Measurements from ENCODE around the gene KCNK17. TPM values are rescaled to one million over a fixed set of nuclear protein-coding genes. Genes with fewer than 3 reads are reported as not detected.

KCNK17 gene
- total RNA-seq, 1 experiment from 2014 or later, result 1.2 TPM

- Mint-ChIP-seq H3K27ac (no peak overlapping the region; a peak in 1 of 7 replicates), H3K36me3 (ENCODE audit: insufficient read depth in 1 of 3, low read depth in 3 of 3) (peaks cover 0 to 5% (median 0%) of the 10 kb centered on the region in 3 experiments; a peak in 2 of 7 replicates), H3K9me3 (peaks cover 0 to 4% of the 10 kb centered on the region in 2 experiments; a peak in 3 of 5 replicates), H3K4me1 (peaks cover 35 to 48% of the 10 kb centered on the region in 2 experiments), H3K4me3 (no peak overlapping the region), H3K27me3 (ENCODE audit: low read depth) (peaks cover 9% of the 10 kb centered on the region)
- Histone ChIP-seq H4K8ac (replicated peaks; ENCODE audit: insufficient read length, low read depth, low read length) (no peak overlapping the region), H2AK5ac (ENCODE audit: insufficient read length, low read length) (no peak overlapping the region), H2AFZ (ENCODE audit: low read length) (no peak overlapping the region), H2BK12ac (ENCODE audit: insufficient read length, low read depth, low read length) (no peak overlapping the region), H3K79me2 (ENCODE audit: insufficient read depth, low read length) (no peaks in the 10 kb centered on the region), H3K4me1 (ENCODE audit: insufficient read depth, low read length) (no peaks in the 10 kb centered on the region; the same call in 1 of the 2 replicates), H4K5ac (ENCODE audit: insufficient read length, low read depth, low read length) (no peak overlapping the region), H4K20me1 (ENCODE audit: control insufficient read depth, insufficient read depth, insufficient read length) (no peaks in the 10 kb centered on the region), H3K56ac (ENCODE audit: insufficient read length, low read depth, low read length) (no peak overlapping the region), H3K14ac (ENCODE audit: insufficient read depth, low read length) (no peak overlapping the region), H2BK15ac (ENCODE audit: low read depth, low read length) (no peak overlapping the region), H3K9ac (ENCODE audit: extremely low read depth, insufficient read length, low read length) (no peak overlapping the region), H3K4me2 (ENCODE audit: insufficient read depth, insufficient read length, low read length) (no peak overlapping the region), H3K4ac (ENCODE audit: low read depth, low read length) (no peak overlapping the region), H3K18ac (ENCODE audit: insufficient read length, low read depth, low read length) (no peak overlapping the region), H2BK120ac (ENCODE audit: low read depth, low read length, poor library complexity, severe bottlenecking) (no peak overlapping the region), H2BK5ac (ENCODE audit: insufficient read length, low read length) (no peak overlapping the region), H3T11ph (ENCODE audit: low read length) (no peak overlapping the region), H3K23me2 (ENCODE audit: insufficient read length, low read depth, low read length, poor library complexity, severe bottlenecking) (no peaks in the 10 kb centered on the region), H2BK20ac (ENCODE audit: low read depth, low read length, poor library complexity, severe bottlenecking) (no peak overlapping the region), H3K23ac (ENCODE audit: insufficient read length, low read depth, low read length) (no peak overlapping the region), H3K79me1 (ENCODE audit: insufficient read depth, low read depth, low read length, poor library complexity, severe bottlenecking) (no peaks in the 10 kb centered on the region), H3K27ac (ENCODE audit: insufficient read length, low read depth, low read length) (no peak overlapping the region), H3K9me3 (ENCODE audit: control insufficient read depth, low read depth, low read length) (no peaks in the 10 kb centered on the region), H4K91ac (ENCODE audit: insufficient read length, low read depth, low read length) (no peak overlapping the region), H3K27me3 (ENCODE audit: insufficient read depth, low read length) (no peaks in the 10 kb centered on the region)
- DNase-seq, result no peak
- no peak for TF ChIP-seq CTCF (conservative IDR thresholded peaks at IDR 0.05)
- no CpG with 5 or more reads among the region's 10 CpGs for WGBS (ENCODE audit: extremely low coverage, insufficient read length, low lambda C conversion rate)
These were observed 25.8 kb upstream of the KCNK17 start for GRCh38 chr6:39339868-39340550.

All from H9 (cell line).